ENCODE measurements around the gene E2F4.

E2F4 gene

DNA sequence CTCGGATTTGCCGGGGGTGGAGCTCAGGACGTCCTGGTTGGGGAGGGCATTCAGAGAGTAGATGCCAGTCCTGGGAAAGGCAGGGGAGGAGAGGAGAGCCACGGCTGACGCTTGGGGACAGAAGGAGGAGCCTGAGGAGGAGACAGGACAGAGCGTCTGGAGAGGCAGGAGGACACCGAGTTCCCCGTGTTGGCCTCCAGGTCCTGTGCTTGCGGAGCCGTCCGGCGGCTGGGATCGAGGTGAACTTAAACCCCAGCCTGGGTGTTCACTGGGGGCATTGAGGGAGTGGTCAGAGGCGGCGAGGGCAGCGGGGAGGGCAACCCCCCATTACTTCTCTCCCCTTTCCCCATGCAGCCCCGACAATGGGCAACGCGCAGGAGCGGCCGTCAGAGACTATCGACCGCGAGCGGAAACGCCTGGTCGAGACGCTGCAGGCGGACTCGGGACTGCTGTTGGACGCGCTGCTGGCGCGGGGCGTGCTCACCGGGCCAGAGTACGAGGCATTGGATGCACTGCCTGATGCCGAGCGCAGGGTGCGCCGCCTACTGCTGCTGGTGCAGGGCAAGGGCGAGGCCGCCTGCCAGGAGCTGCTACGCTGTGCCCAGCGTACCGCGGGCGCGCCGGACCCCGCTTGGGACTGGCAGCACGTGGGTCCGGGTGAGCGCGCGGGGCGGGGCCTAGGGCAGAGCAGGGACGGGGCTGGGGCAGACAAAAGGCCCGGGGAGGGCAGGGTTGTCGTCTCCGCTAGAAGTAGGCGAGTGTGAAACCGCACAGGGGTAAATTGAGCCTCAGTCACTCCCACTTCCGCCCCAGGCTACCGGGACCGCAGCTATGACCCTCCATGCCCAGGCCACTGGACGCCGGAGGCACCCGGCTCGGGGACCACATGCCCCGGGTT is 17.9 kb upstream of the E2F4 start:
- peak in 55 of 56 donors; percentile 20 to 91 (median 70) for DNase-seq

DNA sequence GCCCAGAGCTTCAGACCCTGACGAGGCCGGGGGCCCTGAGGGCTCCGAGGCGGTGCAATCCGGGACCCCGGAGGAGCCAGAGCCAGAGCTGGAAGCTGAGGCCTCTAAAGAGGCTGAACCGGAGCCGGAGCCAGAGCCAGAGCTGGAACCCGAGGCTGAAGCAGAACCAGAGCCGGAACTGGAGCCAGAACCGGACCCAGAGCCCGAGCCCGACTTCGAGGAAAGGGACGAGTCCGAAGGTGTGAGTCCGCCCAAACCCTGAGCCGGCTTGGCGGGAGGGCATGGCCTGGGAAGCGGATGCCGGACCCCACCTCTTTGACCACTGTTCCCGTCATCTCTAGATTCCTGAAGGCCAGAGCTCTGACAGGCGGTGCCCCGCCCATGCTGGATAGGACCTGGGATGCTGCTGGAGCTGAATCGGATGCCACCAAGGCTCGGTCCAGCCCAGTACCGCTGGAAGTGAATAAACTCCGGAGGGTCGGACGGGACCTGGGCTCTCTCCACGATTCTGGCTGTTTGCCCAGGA is 17.2 kb upstream of the E2F4 start:
- no peak for DNase-seq

DNA sequence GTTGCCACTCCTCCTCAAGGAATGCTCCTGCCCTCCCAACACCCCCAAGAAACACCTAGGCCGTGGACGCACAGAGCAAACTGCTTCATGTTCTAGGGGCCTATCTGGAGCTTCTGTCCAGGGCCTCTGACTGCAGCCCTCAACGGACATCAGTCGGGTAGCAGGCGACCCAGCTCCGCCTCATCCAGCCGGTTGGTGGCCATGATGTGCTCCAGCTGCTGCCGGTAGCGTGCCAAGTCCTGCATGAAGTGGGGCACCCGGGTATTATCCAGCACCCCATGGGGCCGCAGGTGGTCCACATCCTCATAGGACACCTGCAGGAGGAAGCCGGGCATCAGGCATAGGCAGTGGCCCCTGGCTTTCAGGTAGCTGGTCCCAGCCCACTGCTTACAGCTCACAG is 15.3 kb upstream of the E2F4 start:
- DNase-seq: no peak

DNA sequence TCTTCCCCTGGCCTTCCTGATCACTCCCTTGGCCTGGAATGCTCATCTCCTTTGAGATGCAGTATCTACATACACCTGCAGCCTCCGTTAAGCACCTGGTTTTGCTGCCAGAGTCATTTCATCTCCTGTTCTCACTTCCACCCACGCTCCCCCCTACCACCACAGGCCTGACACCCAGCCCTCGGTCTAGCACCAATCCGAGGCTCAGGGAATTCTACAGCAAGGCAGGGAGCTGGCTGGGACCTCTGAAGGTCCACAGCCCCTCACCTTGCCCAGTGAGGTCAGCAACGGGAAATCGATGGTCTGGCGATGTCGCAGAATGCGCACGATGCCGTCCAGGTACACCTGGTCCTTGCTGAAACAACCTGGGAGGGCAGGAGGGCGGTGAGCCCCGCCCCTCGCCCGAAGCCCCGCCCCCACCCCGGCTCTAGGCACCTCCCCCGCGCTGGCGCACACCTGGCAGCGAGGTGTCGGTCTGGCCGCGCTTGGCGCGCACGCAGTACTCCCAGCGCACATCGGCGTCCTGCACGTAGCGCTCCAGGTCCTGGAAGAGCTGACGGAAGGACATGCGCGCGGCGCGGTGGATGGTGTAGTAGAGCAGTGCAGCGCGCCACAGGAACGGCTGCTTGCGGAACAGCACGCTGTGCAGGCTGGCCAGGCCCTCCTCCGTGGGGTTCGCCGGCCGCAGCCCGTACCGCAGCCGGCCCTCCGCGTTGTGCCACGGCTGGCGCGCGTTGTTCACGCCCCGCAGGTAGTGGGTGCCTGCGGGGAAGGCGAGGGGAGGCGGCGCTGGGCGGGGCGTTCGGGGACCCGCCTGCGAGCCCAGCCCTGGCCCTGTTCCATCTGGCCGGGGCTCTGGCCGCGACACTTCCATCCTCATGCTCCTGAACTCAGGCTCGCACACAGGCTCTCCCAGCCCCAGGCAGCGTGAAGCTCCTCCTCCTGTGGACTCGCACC is 13.9 kb upstream of the E2F4 start:
- DNase-seq: peak in 32 of 56 donors; percentile 27 to 83 (median 46)

DNA sequence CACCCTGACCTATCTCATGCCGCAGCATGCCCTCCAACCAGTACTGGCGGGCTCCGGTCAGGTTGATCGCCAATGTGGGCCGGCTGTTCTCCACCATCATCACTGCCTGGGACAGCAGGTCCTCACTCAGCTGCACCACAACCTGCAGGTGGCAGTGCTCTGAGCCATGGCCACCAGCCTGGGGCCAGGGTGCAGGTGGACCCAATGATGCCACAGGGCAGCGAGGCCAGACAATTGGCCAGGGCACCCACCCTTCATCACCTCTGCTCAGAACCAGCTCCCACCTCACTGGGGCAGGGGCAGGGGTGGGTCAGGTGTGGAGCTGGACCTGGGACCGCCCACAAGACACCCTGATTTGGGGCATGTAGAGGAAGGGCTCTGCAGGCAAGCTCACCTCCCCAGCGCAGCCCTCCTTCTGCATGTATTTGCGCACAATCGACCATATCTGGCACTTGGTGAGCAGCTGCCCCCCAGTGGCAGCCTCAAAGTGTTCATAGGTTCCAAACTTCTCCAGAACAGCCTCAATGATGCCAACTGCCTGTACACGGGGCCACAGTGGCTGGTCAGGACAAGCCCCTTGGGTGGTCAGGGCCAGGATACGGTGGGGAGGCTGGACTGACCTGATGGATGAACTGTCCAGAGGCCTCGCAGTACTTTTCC is 12.4 kb upstream of the E2F4 start:
- DNase-seq: no peak

DNA sequence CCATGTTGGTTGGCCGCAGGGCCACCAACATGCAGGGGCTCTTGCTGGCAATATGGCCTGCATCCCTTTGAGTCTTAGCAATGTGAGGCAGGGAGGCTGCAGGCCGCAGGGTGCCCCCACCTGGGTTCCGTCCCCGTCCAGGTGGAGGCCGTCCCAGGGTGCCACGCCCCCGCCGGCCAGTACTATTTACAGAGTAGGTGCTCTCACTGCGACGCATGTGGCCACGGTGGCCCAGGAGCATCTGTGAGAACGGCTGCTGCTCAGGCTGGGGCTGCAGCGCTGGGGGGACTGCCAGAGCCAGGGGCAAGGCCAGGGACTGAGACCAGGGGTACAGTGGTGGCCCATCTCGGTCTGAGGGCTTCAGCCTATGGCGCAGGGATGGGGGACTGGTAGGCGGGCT is 11.8 kb upstream of the E2F4 start:
- DNase-seq: no peak

DNA sequence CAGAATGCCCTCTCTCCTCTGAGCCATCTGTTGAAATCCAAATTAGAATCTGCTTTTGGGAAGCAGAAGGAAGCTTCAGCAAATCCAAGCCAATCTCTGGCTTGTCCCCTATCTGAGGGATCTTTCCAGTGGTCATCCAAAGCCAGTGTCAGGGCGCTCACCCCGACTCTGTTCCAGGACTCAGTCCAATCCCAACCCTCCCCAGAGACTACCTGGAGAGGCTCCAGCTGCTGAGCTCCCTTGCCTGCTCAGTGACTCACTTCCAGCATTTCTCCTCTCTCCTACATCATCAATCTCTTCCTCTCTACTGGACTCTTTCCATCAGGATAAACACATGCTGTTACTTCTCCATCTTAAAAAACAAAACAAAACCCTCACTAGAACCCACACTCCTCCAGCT is 10.6 kb upstream of the E2F4 start:
- DNase-seq: no peak

DNA sequence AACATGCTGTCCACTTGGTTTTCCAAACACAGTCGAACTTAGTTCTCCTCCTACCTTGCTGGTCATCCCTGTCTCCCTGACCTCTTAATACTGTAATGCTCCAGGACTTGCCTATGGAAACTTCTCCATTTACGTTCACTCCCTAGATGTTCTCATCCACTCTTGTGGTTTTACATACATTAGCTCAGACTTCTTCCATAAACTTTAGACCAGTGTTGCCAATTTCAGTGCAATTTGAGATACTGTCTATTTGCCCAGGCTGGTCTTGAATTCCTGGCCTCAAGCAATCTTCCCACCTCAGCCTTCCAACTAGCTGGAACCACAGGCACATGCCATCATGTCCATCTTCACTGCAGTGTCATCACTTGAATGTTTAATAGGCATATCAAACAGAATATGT is 9.7 kb upstream of the E2F4 start:
- DNase-seq: no peak

DNA sequence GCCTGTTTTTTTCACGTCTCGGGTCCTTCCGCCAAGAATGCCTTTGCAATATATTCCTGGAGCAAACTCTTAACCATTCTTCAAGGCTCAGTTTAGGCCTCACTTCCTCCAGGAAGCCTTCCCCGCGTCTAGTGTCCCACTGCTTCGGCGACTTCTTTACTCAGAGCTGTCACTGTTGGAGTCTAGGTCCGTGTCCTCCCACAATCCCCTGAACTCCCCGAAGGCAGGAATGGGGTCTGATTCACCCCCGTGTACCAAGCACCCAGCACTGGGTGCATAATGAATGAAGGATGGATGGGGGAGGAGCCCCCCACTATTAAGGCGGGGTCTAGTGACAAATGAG is 8.7 kb upstream of the E2F4 start:
- DNase-seq: no peak

DNA sequence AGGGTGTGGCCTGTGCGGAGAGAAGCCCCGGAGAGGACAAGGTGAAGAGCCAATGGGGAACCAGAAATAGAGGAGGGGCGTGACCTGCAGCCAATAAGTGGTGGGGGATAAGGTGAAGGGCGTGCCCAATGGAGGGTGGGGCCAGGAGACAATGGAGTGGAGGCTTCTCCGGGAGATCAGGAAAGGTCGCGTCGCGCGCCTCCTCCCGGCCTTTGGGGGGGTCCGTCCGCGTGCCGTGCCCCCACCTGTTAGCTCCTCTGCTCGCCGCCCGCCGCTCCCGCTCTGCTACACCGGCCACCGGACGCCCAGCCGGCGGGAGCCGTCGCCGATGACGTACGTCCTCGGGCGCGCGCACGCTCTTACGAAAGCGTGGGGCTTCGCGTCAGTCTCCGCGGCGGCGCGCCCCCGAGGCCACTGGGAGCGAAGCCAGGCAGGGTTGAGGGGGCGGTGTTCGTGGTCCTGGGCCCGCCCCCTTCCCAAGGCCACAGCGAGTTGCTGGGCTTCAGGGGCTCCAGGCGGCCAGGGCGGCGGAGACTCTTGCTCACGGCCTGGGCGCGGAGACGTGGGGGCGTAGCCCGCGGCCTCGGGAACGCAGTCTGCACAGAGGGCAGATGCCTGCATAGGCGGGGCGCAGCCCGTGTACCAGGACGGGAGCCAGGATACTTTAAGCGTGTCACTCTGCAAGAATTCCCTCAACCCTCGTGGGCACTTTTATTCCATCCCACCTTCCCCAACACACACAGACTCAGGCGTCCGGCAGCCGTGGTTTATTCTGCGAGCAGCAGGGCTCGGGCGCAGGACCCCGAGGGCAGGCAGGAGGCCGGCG is 8.1 kb upstream of the E2F4 start, which contains the start of gene MATCAP1:
Gene MATCAP1, minus strand, starts transcription at position 337 of the 826 bp plus-strand sequence. CDS start 3,353 bp downstream, outside the sequence.
- DNase-seq: peak; percentile 79 to 97 (median 93)

DNA sequence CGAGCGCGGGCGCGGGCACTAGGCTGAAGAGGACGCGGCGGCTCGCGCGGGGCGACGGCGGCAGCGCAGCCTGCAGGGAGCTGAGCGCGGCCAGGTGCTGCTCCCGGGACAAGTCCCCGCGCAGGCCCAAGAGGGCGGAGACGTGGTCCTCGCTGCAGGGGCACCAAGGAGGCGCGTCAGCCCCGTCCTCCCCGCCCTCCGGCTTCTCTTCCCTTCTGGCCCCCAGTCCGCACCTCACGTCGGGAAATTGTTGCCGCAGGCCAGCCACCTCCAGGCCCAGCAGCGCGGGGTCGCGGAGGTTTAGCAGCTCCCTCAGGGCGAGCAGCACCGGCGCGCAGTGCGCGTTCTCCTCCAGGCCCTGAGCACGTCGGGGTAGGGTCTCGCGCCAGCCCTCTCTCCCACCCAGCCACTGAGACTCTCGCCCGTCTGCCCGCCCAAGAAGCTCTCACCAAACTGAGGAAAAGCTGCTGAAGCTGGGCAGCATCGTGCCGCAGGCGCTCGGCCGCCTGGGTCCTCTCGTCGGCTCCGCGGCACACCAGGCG is 7.4 kb upstream of the E2F4 start:
- DNase-seq: peak in 1 of 56 donors; percentile 75

DNA sequence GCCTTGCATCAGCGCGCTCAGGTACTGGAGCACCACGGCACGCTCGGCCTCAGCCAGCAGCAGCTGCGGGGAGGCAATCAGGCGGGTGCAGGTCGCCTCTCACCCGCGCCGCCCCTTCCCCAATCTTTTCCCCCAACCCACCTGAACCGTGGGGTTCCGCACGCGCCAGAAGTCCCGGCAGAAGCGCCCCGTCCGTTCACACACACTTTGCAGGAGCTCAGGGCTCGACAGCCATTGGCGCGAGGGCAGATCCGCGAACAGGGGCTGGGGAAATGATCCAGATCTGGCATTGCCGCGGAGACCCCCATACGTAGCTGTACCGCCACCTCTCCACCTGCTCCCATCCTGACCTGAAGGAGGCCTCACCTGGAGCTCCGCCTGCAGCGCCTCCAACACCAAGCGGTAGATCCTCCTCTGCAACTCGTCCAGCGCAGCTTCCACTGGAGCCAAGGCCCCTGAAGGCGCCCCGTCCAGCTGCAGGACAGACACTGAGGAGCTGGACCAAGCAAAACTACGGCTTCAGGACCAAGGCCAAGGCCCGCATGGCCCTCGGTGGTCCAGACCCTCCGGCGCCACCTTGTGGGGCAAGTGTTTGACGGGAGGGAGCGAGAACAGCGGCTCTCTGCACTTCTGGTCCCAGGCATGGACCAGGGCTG is 6.8 kb upstream of the E2F4 start:
- DNase-seq: peak in 52 of 56 donors; percentile 14 to 91 (median 64)

DNA sequence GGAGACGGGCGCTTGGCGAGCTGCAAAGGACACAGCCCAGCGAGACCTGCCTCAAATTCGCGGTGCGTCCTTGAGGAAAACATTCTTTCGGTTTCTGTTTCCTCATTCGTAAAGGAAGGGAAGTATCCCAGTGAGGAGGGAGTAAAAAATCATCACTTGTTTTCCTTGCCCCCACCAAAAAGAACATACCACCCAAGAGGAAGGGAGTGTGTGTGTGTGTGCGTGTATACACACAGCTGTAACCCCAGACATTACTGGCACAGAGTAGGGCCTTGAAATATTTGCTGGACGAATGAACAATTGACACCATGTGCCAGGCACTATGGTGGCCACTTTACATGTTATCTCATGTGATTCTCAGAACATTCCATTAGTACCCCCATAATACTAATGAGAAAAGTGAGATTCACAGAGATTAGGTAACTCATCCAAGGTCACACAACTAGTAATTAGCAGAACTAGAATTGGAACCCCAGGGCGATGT is 6.3 kb upstream of the E2F4 start:
- DNase-seq: no peak

DNA sequence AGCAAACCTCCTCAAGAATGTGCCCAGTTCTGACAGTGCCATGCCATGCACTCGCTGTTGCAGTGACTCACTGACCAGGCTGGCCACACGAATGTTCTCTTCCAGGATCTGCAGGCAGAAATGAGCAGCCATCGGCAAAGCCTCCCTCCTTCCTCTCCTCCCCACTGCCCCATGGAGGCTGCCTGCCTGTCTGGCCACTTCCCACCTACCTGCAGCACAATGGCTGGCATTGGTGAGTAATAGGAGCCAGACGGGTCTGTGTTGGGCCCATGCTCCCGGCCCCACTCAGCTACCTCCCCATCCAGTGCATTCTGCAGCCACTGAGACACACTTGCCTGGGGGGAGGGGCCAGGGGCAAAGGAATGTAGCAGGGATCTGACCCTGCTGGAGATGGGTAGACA is 5.4 kb upstream of the E2F4 start:
- no peak for DNase-seq

DNA sequence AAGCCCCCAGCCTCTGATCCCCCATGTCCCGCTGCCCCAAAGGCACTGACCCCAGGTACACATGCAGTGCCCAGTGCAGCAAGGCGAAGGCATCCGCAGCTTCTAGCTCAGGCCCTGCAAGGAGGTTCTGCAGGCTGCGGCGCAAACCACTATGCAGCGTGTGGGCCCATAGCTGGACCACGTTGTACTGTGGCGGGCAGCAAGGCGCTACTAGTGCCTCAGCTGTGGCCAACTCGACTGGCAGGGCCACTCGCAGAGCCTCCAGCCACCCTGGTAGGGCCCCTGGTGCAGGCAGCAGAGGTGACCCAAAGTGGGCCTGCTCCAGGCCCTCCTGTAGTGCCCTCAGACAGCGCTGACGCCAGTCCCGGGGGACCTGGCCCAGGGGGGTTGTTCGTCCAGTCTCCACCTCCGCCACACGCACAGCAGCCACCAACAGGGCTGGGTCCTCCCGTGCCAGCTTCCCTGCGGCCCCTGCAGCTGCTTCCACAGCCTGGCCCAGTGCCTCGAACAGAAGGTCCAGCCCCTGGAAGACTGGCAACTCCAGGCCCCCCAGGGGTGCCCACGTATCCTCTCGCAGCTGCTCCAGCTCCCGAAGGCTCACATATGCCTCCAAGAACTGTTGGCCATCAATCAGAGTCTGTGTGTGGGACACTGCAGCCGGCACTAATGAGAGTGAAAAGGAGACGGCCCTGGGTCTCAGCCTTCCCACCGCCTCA is 4.6 kb upstream of the E2F4 start:
- no peak for DNase-seq

DNA sequence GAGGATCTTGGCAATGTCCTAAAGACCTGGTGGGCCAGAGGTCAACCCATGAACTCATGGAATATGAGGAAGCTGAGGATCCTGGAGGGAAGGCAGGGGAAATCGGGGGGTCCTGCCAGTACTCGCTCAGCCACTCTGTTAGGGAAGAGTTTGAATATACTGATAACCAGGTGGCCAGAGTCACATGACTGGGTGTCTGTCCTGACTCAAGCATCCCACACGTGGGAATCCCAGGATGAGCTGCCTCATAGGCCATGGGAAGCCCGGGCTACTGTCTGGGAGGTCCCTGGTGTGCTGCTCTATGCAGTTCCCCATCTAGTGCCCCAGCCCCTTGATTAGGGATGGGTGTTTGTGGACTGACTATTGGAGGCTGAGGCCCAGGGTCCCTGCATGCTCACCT is 3.6 kb upstream of the E2F4 start:
- no peak for DNase-seq

DNA sequence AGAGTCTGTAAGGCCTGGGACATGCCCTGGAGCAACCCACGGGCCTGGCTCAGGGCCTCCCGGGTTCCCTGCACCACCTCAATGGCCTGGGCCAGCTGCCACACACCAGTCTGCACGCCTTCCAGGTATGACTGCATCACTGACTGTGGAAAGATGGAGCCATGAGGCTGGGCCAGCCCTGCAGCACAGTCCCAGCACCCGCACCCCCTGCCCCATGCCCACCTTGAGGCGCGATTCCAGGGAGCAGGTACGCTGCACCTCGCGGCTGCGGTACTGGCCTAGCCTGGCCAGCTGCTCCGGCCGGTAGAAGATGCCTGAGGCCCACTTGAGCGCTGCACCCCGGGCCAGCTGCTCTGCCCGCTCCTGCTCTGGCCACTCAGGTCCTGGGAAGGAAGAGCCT is 3.2 kb upstream of the E2F4 start:
- DNase-seq: no peak

DNA sequence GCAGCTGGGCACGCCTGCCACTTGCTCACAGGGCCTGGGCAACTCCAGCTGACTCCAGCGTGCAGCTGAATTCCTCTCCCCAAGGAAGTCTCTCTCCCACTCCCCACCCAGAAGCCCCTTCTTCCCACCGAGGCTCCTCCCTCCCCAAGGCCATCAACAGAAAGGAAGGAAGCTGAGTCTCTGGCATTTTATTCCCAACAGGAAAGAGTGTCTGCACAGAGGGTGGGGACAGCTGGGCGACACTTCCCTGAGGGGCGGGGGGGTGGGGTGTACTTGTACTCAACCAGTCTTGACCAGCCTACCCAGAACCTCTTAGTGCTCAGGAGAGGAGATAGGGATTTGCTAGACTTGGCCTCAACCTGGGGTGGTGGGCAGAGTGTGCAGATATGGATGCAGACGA is 1.9 kb upstream of the E2F4 start, which contains the start of gene EXOC3L1:
Gene EXOC3L1, minus strand, starts transcription at position 96 of the 400 bp plus-strand sequence. CDS start 460 bp downstream, outside the sequence.
- DNase-seq: no peak
